GM10266 (cell line): Measurements from ENCODE around the gene GMEB2.
"Not testable (repeated sequence)": the region's sequence is repeated elsewhere in the genome, so short reads cannot be mapped to it uniquely, and the experiment has no call there.

Experiments used
- DNase-seq: peaks from one replicate; pipeline ENCODE4 v3.0.0; 2012; ENCODE audit errors: extremely low spot score
- CTCF ChIP-seq: IDR thresholded peaks from 2 replicates; pipeline ENCODE4 v1.5.1; 2012; ENCODE audit warnings: mild to moderate bottlenecking, low read depth; ENCODE audit not compliant: control insufficient read depth, insufficient read depth; ENCODE audit errors: missing control alignments

GMEB2 gene

GRCh38 chr20:63602321-63602720 is 24.6 kb downstream of the GMEB2 start:
- DNase-seq: no peak
- no peak for TF ChIP-seq CTCF

- not testable (repeated sequence) for DNase-seq
Measured at GRCh38 chr20:63601679-63602078, 25.2 kb downstream of the GMEB2 start.

GRCh38 chr20:63599396-63600050 is 27.4 kb downstream of the GMEB2 start:
- no peak for DNase-seq
- no peak for TF ChIP-seq CTCF

GRCh38 chr20:63598479-63599395 is 28.2 kb downstream of the GMEB2 start:
- TF ChIP-seq CTCF: no peak
- no peak for DNase-seq

GRCh38 chr20:63597651-63598478 is 29.0 kb downstream of the GMEB2 start:
- no peak for TF ChIP-seq CTCF
- DNase-seq: no peak

GRCh38 chr20:63596423-63596822 is 30.5 kb downstream of the GMEB2 start:
- DNase-seq: no peak
- no peak for TF ChIP-seq CTCF

- DNase-seq: no peak
- no peak for TF ChIP-seq CTCF
Measured at GRCh38 chr20:63595416-63596127, 31.3 kb downstream of the GMEB2 start.
